HepG2 (cell line): ENCODE measurements around the gene GPR15. TPM values are rescaled to one million over a fixed set of nuclear protein-coding genes. Genes with fewer than 3 reads are reported as not detected.

Source experiments
- ATAC-seq: fragments of 200-7000 bp; cut with Tn5 transposase; 3 replicates; pipeline ENCODE4 v1.9.1; 2020; ENCODE audit warnings: mild to moderate bottlenecking, moderate library complexity
- BruUV-seq: library from RNA; stranded (reverse); fragments of 400-500 nt; replicated peaks from 2 replicates; lab custom pipeline; 2021; lab: Mats Ljungman, UMichigan
- CTCF ChIA-PET: fragments of 300-600 bp; formaldehyde crosslinking; extraction: SDS; loops from one replicate; lab custom pipeline; 2021; ENCODE audit warnings: low total read pairs, inconsistent platforms, low intra/inter-chr PET ratio; lab: Yijun Ruan, JAX
- POLR2A ChIA-PET: fragments of 350-600 bp; sonication (Branson Sonifier 250); formaldehyde crosslinking; loops from one replicate; lab custom pipeline; 2020; ENCODE audit warnings: antibody characterized with exemption, inconsistent platforms; lab: Yijun Ruan, JAX
- DNase-seq: peaks from one replicate; pipeline ENCODE4 v3.0.0-alpha.2; 2015; ENCODE audit warnings: low spot score
- FAIRE-seq: peaks from 3 replicates; lab custom pipeline; 2011; peaks lifted over from hg19 to GRCh38; lab: Jason Lieb, UNC
- H2AFZ ChIP-seq: one replicate; pipeline ENCODE4 v1.6.1; 2011; ENCODE audit warnings: low read length, inconsistent platforms
- H3K27ac ChIP-seq: fragments of 300-600 bp; 3 replicates; pipeline ENCODE4 v1.8.0; 2011; ENCODE audit warnings: mixed run types, mild to moderate bottlenecking, mixed read lengths, low read length, inconsistent platforms; ENCODE audit not compliant: insufficient read depth; ENCODE audit errors: extremely low read length
- H3K27me3 ChIP-seq, 2 experiments: fragments of 200-600 bp in 1 of 2; 2 replicates in 1 of 2; 3 replicates in 1 of 2; pipeline versions ENCODE4 v1.6.0 to v1.8.0; 2011; ENCODE audit warnings: low read length in 2 of 2, mild to moderate bottlenecking in 2 of 2, moderate library complexity in 2 of 2, inconsistent platforms in 1 of 2; ENCODE audit not compliant: insufficient read depth in 2 of 2, control insufficient read depth in 1 of 2
- H3K36me3 ChIP-seq, 2 experiments: fragments of 200-600 bp in 1 of 2; replicated peaks in 1 of 2; 2 replicates in 1 of 2; 3 replicates in 1 of 2; pipeline versions ENCODE4 v1.5.1 to v1.8.0; 2011; ENCODE audit warnings: low read length in 2 of 2, inconsistent platforms in 1 of 2; ENCODE audit not compliant: insufficient read depth in 2 of 2, control insufficient read depth in 1 of 2
- H3K4me1 ChIP-seq: 2 replicates; pipeline ENCODE4 v1.5.1; 2012; ENCODE audit warnings: low read length, inconsistent platforms; ENCODE audit not compliant: insufficient read depth
- H3K4me2 ChIP-seq: 2 replicates; pipeline ENCODE4 v1.6.0; 2011; ENCODE audit warnings: low read depth, low read length, inconsistent platforms
- H3K4me3 ChIP-seq, 3 experiments: fragments of 200-600 bp in 1 of 3; sonication (generic), shearing (Covaris generic) in 1 of 3; replicated peaks in 1 of 3; 2 replicates each; pipeline ENCODE4 v1.5.1; 2011 to 2016; ENCODE audit warnings: low read length in 3 of 3, inconsistent platforms in 2 of 3, low read depth in 2 of 3, mild to moderate bottlenecking in 2 of 3, control low read depth in 1 of 3, mixed read lengths in 1 of 3; ENCODE audit not compliant: insufficient read depth in 1 of 3
- H3K79me2 ChIP-seq: one replicate; pipeline ENCODE4 v1.6.1; 2011; ENCODE audit warnings: low read length, inconsistent platforms; ENCODE audit not compliant: insufficient read depth
- H3K9ac ChIP-seq: 2 replicates; pipeline ENCODE4 v1.6.0; 2011; ENCODE audit warnings: mild to moderate bottlenecking, low read depth, low read length, inconsistent platforms; ENCODE audit not compliant: insufficient read depth
- H3K9me3 ChIP-seq: 2 replicates; pipeline ENCODE4 v1.5.1; 2012; ENCODE audit warnings: mild to moderate bottlenecking, low read length
- H4K20me1 ChIP-seq: 2 replicates; pipeline ENCODE4 v1.6.0; 2011; ENCODE audit warnings: inconsistent platforms, mild to moderate bottlenecking, low read length, moderate library complexity; ENCODE audit not compliant: insufficient read depth
- ARNTL ChIP-seq: sonication (generic); formaldehyde crosslinking; IDR thresholded peaks from 2 replicates; pipeline ENCODE4 v1.4.0; 2020; ENCODE audit warnings: mild to moderate bottlenecking, missing genetic modification reagents
- CBFB ChIP-seq: sonication (generic); formaldehyde crosslinking; IDR thresholded peaks from 2 replicates; pipeline ENCODE4 v1.4.0; 2020; ENCODE audit warnings: missing genetic modification reagents
- GABPB1 ChIP-seq: IDR thresholded peaks from 2 replicates; pipeline ENCODE4 v1.6.1; 2016; ENCODE audit warnings: mild to moderate bottlenecking, missing genetic modification reagents, moderate library complexity, missing compliant biosample characterization
- HINFP ChIP-seq: sonication (generic); formaldehyde crosslinking; IDR thresholded peaks from 2 replicates; pipeline ENCODE4 v1.4.0; 2020; ENCODE audit warnings: low read depth, mild to moderate bottlenecking, missing genetic modification reagents
- HNF4A ChIP-seq: sonication (generic); formaldehyde crosslinking; IDR thresholded peaks from 2 replicates; pipeline ENCODE4 v1.4.0; 2020; ENCODE audit warnings: missing genetic modification reagents
- KMT2A ChIP-seq: sonication (generic); formaldehyde crosslinking; IDR thresholded peaks from 2 replicates; pipeline ENCODE4 v1.4.0; 2020; ENCODE audit warnings: missing genetic modification reagents
- NBN ChIP-seq: fragments of 450-650 bp; conservative IDR thresholded peaks from 2 replicates; pipeline ENCODE4 v1.6.1; 2017
- NR1H2 ChIP-seq: sonication (generic); formaldehyde crosslinking; IDR thresholded peaks from 2 replicates; pipeline ENCODE4 v1.8.1; 2022; ENCODE audit warnings: low read depth, missing genetic modification reagents, borderline replicate concordance
- NR3C1 ChIP-seq: sonication (generic); formaldehyde crosslinking; IDR thresholded peaks from 2 replicates; pipeline ENCODE4 v1.4.0; 2020; ENCODE audit warnings: missing genetic modification reagents
- ZIK1 ChIP-seq: sonication (generic); formaldehyde crosslinking; IDR thresholded peaks from 2 replicates; pipeline ENCODE4 v1.5.0; 2020; ENCODE audit warnings: mild to moderate bottlenecking, low read depth, missing genetic modification reagents, borderline replicate concordance
- ZKSCAN1 ChIP-seq: fragments of 150-350 bp; IDR thresholded peaks from 2 replicates; pipeline ENCODE4 v1.6.1; 2014; ENCODE audit warnings: low read length
- ZNF354B ChIP-seq: sonication (generic); formaldehyde crosslinking; IDR thresholded peaks from 2 replicates; pipeline ENCODE4 v1.8.0; 2022; ENCODE audit warnings: mild to moderate bottlenecking, missing genetic modification reagents
- ZNF674 ChIP-seq: sonication (generic); formaldehyde crosslinking; IDR thresholded peaks from 2 replicates; pipeline ENCODE4 v1.5.0; 2020; ENCODE audit warnings: low read depth, mild to moderate bottlenecking, missing genetic modification reagents
- WGBS: methylation state at CpG from one replicate; pipeline ENCODE4 v1.1.6; 2017; ENCODE audit warnings: low lambda C conversion rate; 5-methylcytosine and 5-hydroxymethylcytosine counted together
- in situ Hi-C: cut with HindIII; loops from 2 replicates; pipeline ENCODE4 v1.10.0; 2017; ENCODE audit warnings: low pct_unique_long_range_greater_than_20kb; ENCODE audit not compliant: extremely low pct_ligation_motif_present
- intact Hi-C: fragments of 100-400 bp; cut with micrococcal nuclease; formaldehyde crosslinking; loops from one replicate; pipeline ENCODE4 v1.10.0; 2022; ENCODE audit not compliant: unreplicated experiment
- polyA plus RNA-seq, 8 experiments: library from polyadenylated mRNA; depleted of rRNA in 3 of 8; stranded (reverse) in 7 of 8; unstranded in 1 of 8; fragments of >200 nt; fragmentation: Illumina TruSeq in 4 of 8; extraction: Trizol in 4 of 8; gene quantifications; 2 replicates each; pipeline versions ENCODE4 v1.2.1 to v1.2.3, GENCODE V29; 2011 to 2016; ENCODE audit warnings: low read depth in 4 of 8, missing spikeins in 1 of 8, mixed read lengths in 1 of 8; ENCODE audit not compliant: insufficient read depth in 1 of 8
- total RNA-seq, 5 experiments: library from RNA; depleted of rRNA; stranded (reverse); fragments of >200 nt; fragmentation: Illumina TruSeq; extraction: Trizol; gene quantifications; 2 replicates each; pipeline ENCODE4 v1.2.3, GENCODE V29; 2016; ENCODE audit warnings: low read depth in 1 of 5
- TF ChIP-seq, protein P1 (sequence below): sonication (generic); formaldehyde crosslinking; IDR thresholded peaks from 2 replicates; pipeline ENCODE4 v1.8.1; 2022; ENCODE audit warnings: low read depth, mild to moderate bottlenecking, missing genetic modification reagents
- TF ChIP-seq, protein P2 (sequence below): sonication (generic); formaldehyde crosslinking; IDR thresholded peaks from 2 replicates; pipeline ENCODE4 v1.4.0; 2020; ENCODE audit warnings: mild to moderate bottlenecking, missing genetic modification reagents

The GPR15 gene
- total and polyA plus RNA-seq, 2 of the 13 experiments (the other 11 are each of a cell fraction or from before 2014, with no cell fraction given) = not detected

GRCh38 chr3:98581474-98581873 lies 49.7 kb downstream of the GPR15 start:
- ChIA-PET CTCF (no interaction called here), POLR2A (interaction anchor here (1.4 kb wide), 1 partner anchor 12 kb away, joined by 5 read pairs; the partner anchor contains the start of gene CPOX)
- ATAC-seq (no peak), DNase-seq (no peak), FAIRE-seq (no peak)
- Histone ChIP-seq H3K4me2 (no peak overlapping the region), H3K27ac (no peak overlapping the region), H3K79me2 (no peaks in the 10 kb centered on the region), H3K4me3 (no peak overlapping the region), H2AFZ (no peak overlapping the region), H4K20me1 (no peaks in the 10 kb centered on the region), H3K4me1 (no peaks in the 10 kb centered on the region), H3K36me3 (peaks cover 8 to 57% of the 10 kb centered on the region in 2 experiments), H3K9ac (no peak overlapping the region), H3K9me3 (no peaks in the 10 kb centered on the region), H3K27me3 (no peaks in the 10 kb centered on the region)
- intact Hi-C loops = no loop called here
- no peak for TF ChIP-seq HNF4A (CRISPR knock-in tag)
- TF ChIP-seq ZKSCAN1 = no peak
- TF ChIP-seq, protein P1, sequence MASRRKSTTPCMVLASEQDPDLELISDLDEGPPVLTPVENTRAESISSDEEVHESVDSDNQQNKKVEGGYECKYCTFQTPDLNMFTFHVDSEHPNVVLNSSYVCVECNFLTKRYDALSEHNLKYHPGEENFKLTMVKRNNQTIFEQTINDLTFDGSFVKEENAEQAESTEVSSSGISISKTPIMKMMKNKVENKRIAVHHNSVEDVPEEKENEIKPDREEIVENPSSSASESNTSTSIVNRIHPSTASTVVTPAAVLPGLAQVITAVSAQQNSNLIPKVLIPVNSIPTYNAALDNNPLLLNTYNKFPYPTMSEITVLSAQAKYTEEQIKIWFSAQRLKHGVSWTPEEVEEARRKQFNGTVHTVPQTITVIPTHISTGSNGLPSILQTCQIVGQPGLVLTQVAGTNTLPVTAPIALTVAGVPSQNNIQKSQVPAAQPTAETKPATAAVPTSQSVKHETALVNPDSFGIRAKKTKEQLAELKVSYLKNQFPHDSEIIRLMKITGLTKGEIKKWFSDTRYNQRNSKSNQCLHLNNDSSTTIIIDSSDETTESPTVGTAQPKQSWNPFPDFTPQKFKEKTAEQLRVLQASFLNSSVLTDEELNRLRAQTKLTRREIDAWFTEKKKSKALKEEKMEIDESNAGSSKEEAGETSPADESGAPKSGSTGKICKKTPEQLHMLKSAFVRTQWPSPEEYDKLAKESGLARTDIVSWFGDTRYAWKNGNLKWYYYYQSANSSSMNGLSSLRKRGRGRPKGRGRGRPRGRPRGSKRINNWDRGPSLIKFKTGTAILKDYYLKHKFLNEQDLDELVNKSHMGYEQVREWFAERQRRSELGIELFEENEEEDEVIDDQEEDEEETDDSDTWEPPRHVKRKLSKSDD = no peak
- no peak for TF ChIP-seq CBFB
- no peak for TF ChIP-seq GABPB1 (CRISPR knock-in tag)
- TF ChIP-seq NR1H2 (CRISPR knock-in tag) = no peak
- TF ChIP-seq, protein P2, sequence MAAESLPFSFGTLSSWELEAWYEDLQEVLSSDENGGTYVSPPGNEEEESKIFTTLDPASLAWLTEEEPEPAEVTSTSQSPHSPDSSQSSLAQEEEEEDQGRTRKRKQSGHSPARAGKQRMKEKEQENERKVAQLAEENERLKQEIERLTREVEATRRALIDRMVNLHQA (CRISPR knock-in tag) = no peak
- TF ChIP-seq HINFP = no peak
- TF ChIP-seq ZNF674 (CRISPR knock-in tag) = no peak
- no peak for TF ChIP-seq ZNF354B (CRISPR knock-in tag)
- no peak for TF ChIP-seq NR3C1 (CRISPR knock-in tag)
- TF ChIP-seq NBN = no peak
- TF ChIP-seq ZIK1 (CRISPR knock-in tag) = no peak
- no peak for TF ChIP-seq ARNTL (CRISPR knock-in tag)
- TF ChIP-seq KMT2A (CRISPR knock-in tag) = no peak
- BruUV-seq = no TSS peak
- in situ Hi-C loops = no loop called here
- WGBS = 94% methylated on average over 1 of the region's 1 CpG
